H1 (cell line): ENCODE data around the gene CDX4. TPM values are rescaled to one million over a fixed set of nuclear protein-coding genes. Genes with fewer than 3 reads are reported as not detected.

Experiments used
- CTCF ChIA-PET: fragments of 300-600 bp; sonication (Branson Sonifier 250); formaldehyde crosslinking; loops from one replicate; lab custom pipeline; 2021; ENCODE audit not compliant: partially characterized antibody; lab: Charles Lee
- POLR2A ChIA-PET: fragments of 300-600 bp; sonication (Branson Sonifier 250); formaldehyde crosslinking; loops from one replicate; lab custom pipeline; 2021; ENCODE audit warnings: inconsistent platforms; ENCODE audit not compliant: partially characterized antibody; lab: Charles Lee
- DNase-seq, 2 experiments: peaks; one replicate each; pipeline versions ENCODE4 v3.0.0 to v3.0.0-alpha.2; 2010 to 2022; ENCODE audit warnings: low spot score in 2 of 2, low read depth in 1 of 2, mixed read lengths in 1 of 2
- FAIRE-seq: peaks from 2 replicates; lab custom pipeline; 2011; peaks lifted over from hg19 to GRCh38; lab: Jason Lieb, UNC
- H2AFZ ChIP-seq: 2 replicates; pipeline ENCODE4 v1.8.1; 2012; ENCODE audit warnings: low read length, inconsistent platforms
- H2AK5ac ChIP-seq: 2 replicates; pipeline ENCODE4 v1.6.1; 2013; ENCODE audit warnings: low read depth, low read length
- H2BK120ac ChIP-seq: replicated peaks from 2 replicates; pipeline ENCODE3; 2013; ENCODE audit warnings: low read depth, low read length, inconsistent platforms
- H2BK12ac ChIP-seq: 2 replicates; pipeline ENCODE4 v1.6.1; 2013; ENCODE audit warnings: low read depth, low read length
- H2BK15ac ChIP-seq: 2 replicates; pipeline ENCODE4 v1.6.1; 2013; ENCODE audit warnings: low read length
- H2BK20ac ChIP-seq: 2 replicates; pipeline ENCODE4 v1.6.1; 2013; ENCODE audit warnings: low read length
- H2BK5ac ChIP-seq: 2 replicates; pipeline ENCODE4 v1.6.1; 2013; ENCODE audit warnings: low read depth, low read length
- H3K14ac ChIP-seq: 2 replicates; pipeline ENCODE4 v1.6.1; 2013; ENCODE audit warnings: inconsistent platforms; ENCODE audit not compliant: insufficient read length
- H3K18ac ChIP-seq: 2 replicates; pipeline ENCODE4 v1.6.1; 2013; ENCODE audit warnings: low read length; ENCODE audit errors: extremely low read depth
- H3K23ac ChIP-seq: 2 replicates; pipeline ENCODE4 v1.6.1; 2013; ENCODE audit warnings: inconsistent platforms; ENCODE audit not compliant: insufficient read length
- H3K23me2 ChIP-seq: 2 replicates; pipeline ENCODE4 v1.6.1; 2013; ENCODE audit warnings: low read depth, low read length
- H3K27ac ChIP-seq: 2 replicates; pipeline ENCODE4 v1.6.1; 2011; ENCODE audit warnings: low read depth, low read length, inconsistent platforms
- H3K27me3 ChIP-seq, 4 experiments: replicated peaks in 1 of 4; 1 replicate in 1 of 4; 2 replicates in 3 of 4; pipeline versions ENCODE4 v1.6.1 to v1.8.1; 2011 to 2013; ENCODE audit warnings: low read length in 3 of 4, mild to moderate bottlenecking in 3 of 4, inconsistent platforms in 2 of 4, mixed read lengths in 2 of 4, moderate library complexity in 1 of 4; ENCODE audit not compliant: control insufficient read depth in 3 of 4, insufficient read depth in 3 of 4; ENCODE audit errors: extremely low read depth in 1 of 4
- H3K36me3 ChIP-seq, 4 experiments: 2 replicates each; pipeline versions ENCODE4 v1.6.1 to v1.8.1; 2011 to 2013; ENCODE audit warnings: mild to moderate bottlenecking in 4 of 4, low read length in 3 of 4, moderate library complexity in 2 of 4, control low read depth in 1 of 4, inconsistent platforms in 1 of 4; ENCODE audit not compliant: insufficient read depth in 4 of 4, control insufficient read depth in 2 of 4
- H3K4ac ChIP-seq: replicated peaks from 2 replicates; pipeline ENCODE3; 2013; ENCODE audit warnings: low read length, low read depth, mixed read lengths, inconsistent platforms; ENCODE audit not compliant: insufficient read length
- H3K4me1 ChIP-seq, 4 experiments: replicated peaks in 1 of 4; 1 replicate in 1 of 4; 2 replicates in 3 of 4; pipeline versions ENCODE4 v1.6.1 to v1.8.1; 2011 to 2013; ENCODE audit warnings: low read length in 3 of 4, inconsistent platforms in 2 of 4, mixed read lengths in 1 of 4; ENCODE audit not compliant: insufficient read depth in 4 of 4, control insufficient read depth in 3 of 4
- H3K4me2 ChIP-seq, 2 experiments: 2 replicates each; pipeline versions ENCODE4 v1.6.1 to v1.8.1; 2011 to 2013; ENCODE audit warnings: low read depth in 2 of 2, low read length in 2 of 2, control low read depth in 1 of 2, inconsistent platforms in 1 of 2, mild to moderate bottlenecking in 1 of 2; ENCODE audit not compliant: insufficient read depth in 1 of 2
- H3K4me3 ChIP-seq, 4 experiments: fragments of 200-600, 300-600 bp in 1 of 4; sonication (generic), shearing (Covaris generic), sonication (Bioruptor Twin) in 1 of 4; 2 replicates each; pipeline versions ENCODE4 v1.5.1 to v1.8.1; 2011 to 2016; ENCODE audit warnings: low read length in 4 of 4, low read depth in 3 of 4, control low read depth in 2 of 4, inconsistent platforms in 2 of 4, mild to moderate bottlenecking in 2 of 4, mixed read lengths in 1 of 4, moderate library complexity in 1 of 4; ENCODE audit not compliant: insufficient read depth in 2 of 4; ENCODE audit errors: extremely low read depth in 1 of 4
- H3K56ac ChIP-seq: replicated peaks from 2 replicates; pipeline ENCODE3; 2013; ENCODE audit warnings: low read depth, mild to moderate bottlenecking, mixed read lengths, low read length, inconsistent platforms; ENCODE audit not compliant: insufficient read length
- H3K79me1 ChIP-seq: 2 replicates; pipeline ENCODE4 v1.6.1; 2013; ENCODE audit warnings: low read depth, low read length, control low read depth
- H3K79me2 ChIP-seq, 2 experiments: 2 replicates each; pipeline versions ENCODE4 v1.6.1 to v1.8.1; 2012 to 2013; ENCODE audit warnings: low read length in 2 of 2, mild to moderate bottlenecking in 2 of 2, inconsistent platforms in 1 of 2; ENCODE audit not compliant: insufficient read depth in 2 of 2, control insufficient read depth in 1 of 2
- H3K9ac ChIP-seq, 4 experiments: replicated peaks in 1 of 4; 1 replicate in 1 of 4; 2 replicates in 3 of 4; pipeline versions ENCODE4 v1.6.1 to v1.8.1; 2011 to 2013; ENCODE audit warnings: low read depth in 3 of 4, low read length in 3 of 4, control low read depth in 2 of 4, mild to moderate bottlenecking in 2 of 4, moderate library complexity in 2 of 4, inconsistent platforms in 1 of 4; ENCODE audit errors: extremely low read depth in 1 of 4
- H3K9me3 ChIP-seq, 2 experiments: 2 replicates each; pipeline versions ENCODE4 v1.6.1 to v1.8.1; 2012 to 2013; ENCODE audit warnings: mild to moderate bottlenecking in 2 of 2, moderate library complexity in 2 of 2, control low read depth in 1 of 2, inconsistent platforms in 1 of 2, low read depth in 1 of 2, low read length in 1 of 2, mixed read lengths in 1 of 2; ENCODE audit not compliant: insufficient read depth in 2 of 2
- H4K20me1 ChIP-seq, 2 experiments: replicated peaks in 1 of 2; 2 replicates each; pipeline versions ENCODE3 to v1.8.1; 2011 to 2013; ENCODE audit warnings: inconsistent platforms in 2 of 2, low read length in 2 of 2, mild to moderate bottlenecking in 1 of 2; ENCODE audit not compliant: insufficient read depth in 2 of 2, control insufficient read depth in 1 of 2
- H4K5ac ChIP-seq: 2 replicates; pipeline ENCODE4 v1.6.1; 2013; ENCODE audit warnings: low read length, low read depth, mixed read lengths, inconsistent platforms; ENCODE audit not compliant: insufficient read length
- H4K8ac ChIP-seq: 2 replicates; pipeline ENCODE4 v1.8.0; 2013; ENCODE audit warnings: mild to moderate bottlenecking, moderate library complexity, low read length, inconsistent platforms; ENCODE audit not compliant: insufficient read depth; ENCODE audit errors: extremely low read depth
- H4K91ac ChIP-seq: replicated peaks from 2 replicates; pipeline ENCODE3; 2013; ENCODE audit warnings: low read length, mixed read lengths, inconsistent platforms; ENCODE audit not compliant: insufficient read length
- CTCF ChIP-seq, 3 experiments: IDR thresholded peaks; 1 replicate in 2 of 3; 2 replicates in 1 of 3; pipeline versions ENCODE4 v1.5.1 to v1.6.1; 2011; ENCODE audit warnings: low read length in 3 of 3, mild to moderate bottlenecking in 3 of 3, inconsistent platforms in 2 of 3, low read depth in 1 of 3, moderate library complexity in 1 of 3; ENCODE audit not compliant: insufficient read depth in 1 of 3; ENCODE audit errors: control extremely low read depth in 1 of 3
- JUND ChIP-seq: IDR thresholded peaks from 2 replicates; pipeline ENCODE4 v1.6.1; 2011; ENCODE audit warnings: mild to moderate bottlenecking, improper control_type of control experiment, low read length
- RAD21 ChIP-seq, 2 experiments: IDR thresholded peaks in 1 of 2; conservative IDR thresholded peaks in 1 of 2; 2 replicates each; pipeline ENCODE4 v1.6.1; 2011; ENCODE audit warnings: low read depth in 2 of 2, low read length in 2 of 2, improper control_type of control experiment in 1 of 2, inconsistent platforms in 1 of 2, mild to moderate bottlenecking in 1 of 2, moderate library complexity in 1 of 2
- polyA plus RNA-seq, 7 experiments: library from polyadenylated mRNA; depleted of rRNA in 3 of 7; stranded (reverse) in 5 of 7; unstranded in 2 of 7; fragments of >200 nt in 5 of 7; fragments of 200-250 nt in 2 of 7; gene quantifications; 1 replicate in 5 of 7; 2 replicates in 1 of 7; 4 replicates in 1 of 7; pipeline versions ENCODE4 v1.2.1 to v1.2.3, GENCODE V29; 2011 to 2013; ENCODE audit warnings: missing spikeins in 2 of 7, mixed read lengths in 2 of 7
- total RNA-seq: library from RNA; stranded (reverse); fragmentation: NEBNext Ultra II Directional; extraction: Animal tissue kit (Norgen Biotek cat#: 25700); gene quantifications from 2 replicates; pipeline ENCODE4 v1.2.1, GENCODE V29; 2021

CDX4 gene
- total and polyA plus RNA-seq, 2 of the 8 experiments (the other 6 are each of a cell fraction or from before 2014, with no cell fraction given) = 2.3 to 2.6 TPM

GRCh38 chrX:73468376-73468775, 21.5 kb downstream of the CDX4 start:
- H3K79me1 ChIP-seq = no peaks in the 10 kb centered on the region
- H2BK20ac ChIP-seq = no peak overlapping the region
- H2AK5ac ChIP-seq = no peak overlapping the region
- no peak overlapping the region for H3K4ac ChIP-seq
- H3K23ac ChIP-seq = no peak overlapping the region
- H3K4me1 ChIP-seq = no peaks in the 10 kb centered on the region
- POLR2A ChIA-PET = no interaction called here
- TF ChIP-seq CTCF (IDR thresholded peaks at IDR 0.05; ENCODE audit: control extremely low read depth in 1 of 3, insufficient read depth in 1 of 3, low read depth in 1 of 3, low read length in 3 of 3) = peak in 1 of 3 experiments; percentile 24; a peak in 2 of 4 replicates
- TF ChIP-seq JUND = no peak
- TF ChIP-seq RAD21 (IDR thresholded peaks at IDR 0.05 in 1 of 2, conservative IDR thresholded peaks at IDR 0.05 in 1 of 2; ENCODE audit: low read depth in 2 of 2, low read length in 2 of 2) = peak; percentile 51 to 57
- H2AFZ ChIP-seq = no peak overlapping the region
- H3K79me2 ChIP-seq = no peaks in the 10 kb centered on the region
- no peaks in the 10 kb centered on the region for H3K23me2 ChIP-seq
- H4K5ac ChIP-seq = no peak overlapping the region
- H3K56ac ChIP-seq = no peak overlapping the region
- H2BK5ac ChIP-seq = no peak overlapping the region
- no peak overlapping the region for H4K91ac ChIP-seq
- H3K9me3 ChIP-seq = no peaks in the 10 kb centered on the region
- H4K8ac ChIP-seq = no peak overlapping the region
- no peak overlapping the region for H3K18ac ChIP-seq
- no peaks in the 10 kb centered on the region for H3K36me3 ChIP-seq
- H3K27ac ChIP-seq = no peak overlapping the region
- CTCF ChIA-PET = no interaction called here
- no peak overlapping the region for H3K4me3 ChIP-seq
- H4K20me1 ChIP-seq = no peaks in the 10 kb centered on the region
- no peaks in the 10 kb centered on the region for H3K27me3 ChIP-seq
- no peak overlapping the region for H3K9ac ChIP-seq
- no peak for DNase-seq
- H2BK120ac ChIP-seq = no peak overlapping the region
- H2BK12ac ChIP-seq = no peak overlapping the region
- FAIRE-seq = no peak
- H3K14ac ChIP-seq = no peak overlapping the region
- no peak overlapping the region for H2BK15ac ChIP-seq
- no peak overlapping the region for H3K4me2 ChIP-seq
